ENCODE results near the gene TEX22. TPM values are rescaled to one million over a fixed set of nuclear protein-coding genes. Genes with fewer than 3 reads are reported as not detected.

The TEX22 gene
- total RNA-seq, 1 experiment from 2014 or later, result not detected

DNA sequence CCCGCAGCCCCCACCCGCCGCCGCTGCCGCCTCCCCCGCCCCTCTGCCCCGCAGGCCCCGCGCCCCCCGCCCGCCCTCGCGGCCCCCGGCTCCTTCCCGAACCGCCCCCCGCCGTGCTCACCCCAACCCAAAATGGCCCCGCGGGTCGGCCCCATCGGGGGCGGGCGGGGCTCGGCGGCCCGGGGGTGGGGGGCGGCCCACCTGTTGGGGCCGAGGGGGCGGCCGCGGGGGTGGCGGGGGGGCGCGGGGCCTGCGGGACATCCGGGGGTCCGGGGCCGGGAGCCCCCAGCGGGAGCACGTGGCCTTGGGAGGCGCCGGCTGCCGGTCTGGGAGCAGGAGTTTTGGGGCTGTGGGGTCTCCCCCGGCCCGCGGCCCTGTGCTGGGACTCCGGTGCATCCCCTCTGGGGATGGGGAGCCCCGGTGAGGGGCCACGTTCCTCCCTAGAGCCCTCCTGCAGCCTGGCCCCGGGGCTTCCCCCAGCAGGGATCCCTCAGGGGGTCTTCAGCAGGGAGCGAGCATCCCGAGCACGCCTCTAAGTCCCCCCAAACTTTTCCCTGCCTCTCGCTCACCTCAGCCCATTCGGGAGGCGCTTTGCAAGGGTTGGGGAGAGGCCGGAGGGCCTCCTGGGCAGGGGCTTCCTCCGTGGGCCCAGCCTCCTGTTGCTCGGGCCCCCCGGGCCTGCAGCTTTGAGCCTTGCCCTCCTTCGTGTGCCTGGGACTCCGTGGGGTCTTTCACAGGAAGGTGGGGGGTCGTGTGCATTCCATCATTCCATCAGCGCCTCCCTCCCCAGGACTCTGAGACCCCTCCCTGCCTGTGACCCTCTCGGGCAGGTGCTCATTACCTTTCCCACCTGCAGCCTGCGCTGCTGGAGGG is 22.0 kb downstream of the TEX22 start:
- no peak for DNase-seq (ENCODE audit: low read depth)

GRCh38 chr14:105420974-105421674 is 22.8 kb downstream of the TEX22 start:
- DNase-seq (ENCODE audit: low read depth), result no peak

GRCh38 chr14:105421723-105422615 is 23.6 kb downstream of the TEX22 start:
- no peak for DNase-seq (ENCODE audit: low read depth)

GRCh38 chr14:105422695-105423487 is 24.6 kb downstream of the TEX22 start:
- DNase-seq (ENCODE audit: low read depth), result no peak

GRCh38 chr14:105423488-105424195 is 25.3 kb downstream of the TEX22 start:
- DNase-seq (ENCODE audit: low read depth), result no peak

GRCh38 chr14:105424861-105425260 is 26.5 kb downstream of the TEX22 start:
- DNase-seq (ENCODE audit: low read depth), result no peak

GRCh38 chr14:105425823-105426247 is 27.5 kb downstream of the TEX22 start:
- DNase-seq (ENCODE audit: low read depth), result no peak

GRCh38 chr14:105426416-105427130 is 28.2 kb downstream of the TEX22 start:
- DNase-seq (ENCODE audit: low read depth), result no peak

- no peak for DNase-seq (ENCODE audit: low read depth)
Observed at GRCh38 chr14:105427412-105427811, 29.1 kb downstream of the TEX22 start.

- no peak for DNase-seq (ENCODE audit: low read depth)
Observed at GRCh38 chr14:105427936-105428485, 29.7 kb downstream of the TEX22 start.

DNA sequence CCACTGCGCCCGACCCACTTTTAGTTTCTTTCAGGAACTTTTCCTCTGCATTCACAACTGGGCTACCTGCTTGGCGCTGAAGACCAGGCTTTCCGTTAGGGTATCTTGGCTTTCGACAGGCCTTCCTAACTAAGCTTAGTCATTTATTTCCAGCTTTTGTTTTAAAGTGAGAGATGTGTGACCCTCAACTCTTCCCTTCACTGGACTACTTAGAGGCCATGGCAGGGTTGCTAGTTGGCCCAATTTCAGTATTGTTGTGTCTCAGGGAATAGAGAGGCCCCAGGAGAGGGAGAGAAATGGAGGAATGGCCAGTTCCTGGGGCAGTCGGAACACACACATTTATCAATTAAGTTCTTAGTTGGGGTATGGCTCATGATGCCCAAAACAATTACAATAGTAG is 31.7 kb downstream of the TEX22 start:
- no peak for DNase-seq (ENCODE audit: low read depth)

GRCh38 chr14:105430565-105430964 is 32.2 kb downstream of the TEX22 start:
- DNase-seq (ENCODE audit: low read depth), result peak; percentile 61

DNA sequence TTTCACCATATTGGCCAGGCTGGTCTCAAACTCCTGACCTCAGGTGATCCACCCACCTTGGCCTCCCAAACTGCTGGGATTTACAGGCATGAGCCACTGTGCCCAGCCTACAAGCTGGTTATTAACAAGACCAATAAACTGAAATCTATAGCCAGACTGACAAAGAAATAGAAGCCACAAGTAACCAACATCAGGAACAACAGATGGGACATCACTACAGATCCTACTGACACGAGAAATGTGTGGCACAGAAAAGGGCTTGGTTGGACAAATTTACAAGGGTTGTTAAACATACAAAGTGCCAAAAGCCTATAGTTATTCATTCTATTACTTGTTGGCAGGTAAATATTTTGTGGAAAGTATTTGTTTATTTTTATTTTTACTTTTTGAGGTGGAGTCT is 32.9 kb downstream of the TEX22 start:
- DNase-seq (ENCODE audit: low read depth), result no peak

DNA sequence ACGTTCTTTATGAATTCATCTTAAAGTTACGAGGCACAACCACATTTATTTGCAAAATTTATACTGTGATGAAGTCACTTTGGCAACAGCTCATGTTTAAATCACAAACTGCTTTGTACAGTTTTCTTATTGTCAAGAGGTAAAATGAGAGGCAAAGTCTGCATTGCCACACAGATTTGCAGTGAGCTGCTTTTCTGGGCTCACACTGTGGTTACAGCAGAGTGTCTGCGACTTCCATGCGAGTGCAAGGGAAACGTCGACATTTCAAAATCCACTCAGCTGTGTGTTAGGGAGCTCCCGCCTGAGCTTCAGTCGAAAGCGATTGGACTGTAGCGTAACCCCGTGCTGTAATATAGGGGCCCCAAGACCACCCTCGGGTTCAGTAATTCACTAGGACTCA is 34.3 kb downstream of the TEX22 start:
- DNase-seq (ENCODE audit: low read depth), result no peak

DNA sequence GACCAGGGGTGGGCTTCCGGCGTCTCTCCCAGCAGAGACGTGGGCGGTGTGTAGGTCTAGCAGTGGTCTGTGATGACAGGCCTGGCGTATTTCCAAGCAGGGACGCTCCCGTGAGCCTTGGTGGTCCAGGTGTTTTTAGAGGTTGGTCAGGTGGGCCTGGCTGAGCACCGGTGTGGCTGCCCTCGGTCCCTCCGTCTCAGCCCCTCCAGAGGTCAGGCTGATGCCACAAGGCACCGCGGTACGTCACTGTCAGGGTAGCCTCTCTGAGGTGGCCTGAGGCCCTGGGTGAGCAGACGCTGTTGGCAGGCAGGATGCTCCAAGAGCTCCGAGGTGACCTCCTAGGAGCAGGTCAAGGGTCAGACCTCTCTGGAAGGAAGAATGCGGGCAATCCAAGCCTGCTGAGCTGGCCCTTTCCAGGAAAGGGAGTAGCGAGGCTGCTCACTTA is 34.8 kb downstream of the TEX22 start:
- DNase-seq (ENCODE audit: low read depth), result no peak

DNA sequence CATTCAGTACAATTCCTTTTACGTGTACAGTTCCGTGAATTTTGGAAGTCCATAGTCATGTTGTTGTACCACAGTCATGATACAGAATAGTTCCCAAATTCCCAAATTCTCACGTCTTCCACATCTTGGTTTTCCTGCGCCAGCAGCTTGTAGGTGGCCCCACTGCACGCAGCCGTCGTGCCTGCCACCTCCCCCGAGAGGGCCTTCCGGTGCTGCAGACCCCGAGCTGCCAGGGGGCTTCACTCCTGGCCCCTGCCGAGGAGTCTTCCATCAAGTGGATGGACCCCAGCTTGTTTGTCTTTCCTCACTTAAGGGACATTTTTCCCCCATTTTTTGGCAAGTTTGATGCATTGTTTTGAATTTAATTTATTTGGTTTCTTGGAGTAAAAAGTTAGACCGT is 38.1 kb downstream of the TEX22 start:
- DNase-seq (ENCODE audit: low read depth), result no peak

GRCh38 chr14:105436891-105437722 is 38.8 kb downstream of the TEX22 start:
- no peak for DNase-seq (ENCODE audit: low read depth)

DNA sequence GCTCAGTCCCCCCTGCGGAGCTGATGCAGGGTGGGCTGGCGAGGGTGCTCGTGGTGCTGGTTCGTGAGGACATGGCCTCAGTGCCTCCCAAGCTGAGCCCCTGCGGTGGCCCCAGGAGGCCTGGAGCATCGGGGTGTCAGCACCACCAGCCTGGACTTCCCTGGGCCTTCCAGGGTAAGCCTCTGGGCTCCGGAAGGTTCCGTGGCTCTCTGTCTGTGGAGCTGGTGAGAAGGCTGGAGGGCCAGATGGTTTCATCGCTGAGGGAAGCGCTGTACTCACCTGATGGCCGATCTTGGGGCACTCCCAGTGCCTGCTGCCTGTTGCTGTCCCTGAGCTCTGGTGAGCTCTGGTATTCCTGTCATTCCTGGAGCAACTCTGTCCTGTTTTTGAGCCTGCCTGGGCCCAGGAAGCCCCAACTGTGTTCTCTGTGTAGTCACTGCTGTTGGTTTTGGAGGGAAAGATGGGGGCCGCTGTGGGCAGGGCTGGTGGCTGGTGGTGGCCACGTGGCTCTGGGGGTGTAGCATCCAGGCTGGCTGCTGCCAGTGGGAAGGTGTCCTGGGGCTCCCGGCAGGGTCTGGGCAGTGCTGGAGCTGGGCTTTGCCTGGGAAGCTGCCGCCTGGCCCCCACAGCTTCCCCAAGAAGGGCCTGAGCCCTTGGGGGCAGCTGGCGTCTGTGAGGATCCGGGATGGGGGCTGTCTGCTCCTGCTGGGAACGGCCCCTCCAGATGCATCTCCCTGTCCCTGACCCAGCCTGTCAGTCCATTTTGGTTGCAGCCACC is 39.6 kb downstream of the TEX22 start:
- no peak for DNase-seq (ENCODE audit: low read depth)

Data from RPMI7951 (cell line).